NCI-H1105 treated with DMSO at 0.1 percent for 48 hours (cell line): ENCODE results near the gene RASGEF1B.
"Not testable (repeated sequence)": the region's sequence is repeated elsewhere in the genome, so short reads cannot be mapped to it uniquely, and the experiment has no call there.

Experiments used
- DNase-seq: peaks from one replicate; lab custom pipeline; 2025; lab: John Stamatoyannopoulos, UW

The RASGEF1B gene

DNA sequence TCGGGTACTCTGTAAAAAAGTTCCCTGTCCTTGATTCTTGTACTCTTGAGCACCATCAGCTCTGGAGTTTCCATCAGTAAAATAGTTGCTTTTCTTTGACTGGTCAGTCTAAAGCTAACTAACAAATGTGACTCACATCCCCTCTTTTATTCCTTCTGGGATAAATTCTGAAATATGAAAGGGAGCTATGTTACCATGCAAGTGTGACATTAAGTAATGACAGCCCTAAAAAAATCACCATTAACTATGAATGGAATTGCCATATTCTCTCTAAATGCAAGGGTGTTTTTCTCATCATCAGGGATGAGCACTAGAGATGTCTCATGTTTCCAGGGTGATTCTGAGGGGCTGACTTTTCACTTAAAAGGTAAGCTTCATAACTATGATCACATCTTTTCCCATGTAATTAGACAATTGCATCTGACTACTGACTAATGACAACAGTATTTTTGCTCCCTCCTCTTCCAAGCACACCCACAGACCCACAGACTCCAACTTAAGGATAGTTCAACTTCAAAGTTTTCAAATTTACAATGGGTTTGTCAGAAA lies 26.9 kb upstream of the RASGEF1B start:
- DNase-seq, result no peak

DNA sequence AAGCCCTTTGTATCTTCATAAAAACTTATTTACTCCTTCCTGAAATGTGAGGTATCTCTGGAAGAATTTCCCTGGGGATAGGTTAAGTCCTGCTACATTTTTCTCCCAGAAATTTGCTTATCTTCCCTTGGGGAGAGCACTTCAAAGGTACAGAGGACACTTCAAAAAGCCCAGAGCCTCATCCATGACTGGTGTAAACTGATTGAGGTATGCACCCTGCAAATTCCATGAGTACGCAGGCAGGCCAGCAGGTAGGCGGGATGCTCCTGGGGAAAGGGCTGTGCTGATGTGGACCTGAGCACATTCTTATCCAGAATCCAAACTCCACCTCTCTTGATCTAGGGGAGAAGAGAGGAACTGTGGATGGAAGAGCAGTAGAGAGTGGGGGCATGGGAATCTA lies 26.3 kb upstream of the RASGEF1B start:
- DNase-seq, result no peak

- DNase-seq, result no peak
Observed at GRCh38 chr4:81495345-81495744, 23.6 kb upstream of the RASGEF1B start.

GRCh38 chr4:81494031-81494431 lies 22.3 kb upstream of the RASGEF1B start:
- DNase-seq, result no peak

DNA sequence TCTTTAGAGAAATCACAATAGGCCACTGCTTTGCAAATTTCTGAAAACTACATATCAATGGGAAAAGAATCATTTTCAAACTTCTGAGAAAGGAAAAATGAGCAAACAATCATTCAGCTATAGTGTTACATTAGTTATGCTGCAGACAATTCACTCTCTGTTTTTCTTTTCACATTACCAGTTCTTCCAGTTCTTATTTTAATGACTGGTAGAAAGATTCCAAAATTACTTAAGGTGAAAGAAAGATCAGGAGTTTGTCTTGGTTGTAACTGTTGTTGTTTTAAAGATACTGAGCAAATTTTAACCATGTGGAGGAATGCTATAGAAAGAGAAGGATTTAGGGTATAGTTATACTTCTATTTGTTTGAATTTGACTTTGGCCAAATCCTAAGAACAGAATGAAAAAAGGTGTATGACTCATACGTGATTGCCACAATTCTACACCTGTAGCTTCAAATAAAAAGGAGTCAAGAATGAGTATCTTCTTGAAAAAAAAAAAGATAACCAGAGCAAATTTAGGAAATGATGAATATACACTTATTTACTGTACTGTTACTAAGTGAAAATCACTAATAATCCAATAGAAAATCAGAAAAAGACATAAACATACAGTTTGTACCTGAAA lies 21.0 kb upstream of the RASGEF1B start:
- DNase-seq, result no peak

- DNase-seq, result no peak
Observed at GRCh38 chr4:81491943-81492342, 20.2 kb upstream of the RASGEF1B start.

DNA sequence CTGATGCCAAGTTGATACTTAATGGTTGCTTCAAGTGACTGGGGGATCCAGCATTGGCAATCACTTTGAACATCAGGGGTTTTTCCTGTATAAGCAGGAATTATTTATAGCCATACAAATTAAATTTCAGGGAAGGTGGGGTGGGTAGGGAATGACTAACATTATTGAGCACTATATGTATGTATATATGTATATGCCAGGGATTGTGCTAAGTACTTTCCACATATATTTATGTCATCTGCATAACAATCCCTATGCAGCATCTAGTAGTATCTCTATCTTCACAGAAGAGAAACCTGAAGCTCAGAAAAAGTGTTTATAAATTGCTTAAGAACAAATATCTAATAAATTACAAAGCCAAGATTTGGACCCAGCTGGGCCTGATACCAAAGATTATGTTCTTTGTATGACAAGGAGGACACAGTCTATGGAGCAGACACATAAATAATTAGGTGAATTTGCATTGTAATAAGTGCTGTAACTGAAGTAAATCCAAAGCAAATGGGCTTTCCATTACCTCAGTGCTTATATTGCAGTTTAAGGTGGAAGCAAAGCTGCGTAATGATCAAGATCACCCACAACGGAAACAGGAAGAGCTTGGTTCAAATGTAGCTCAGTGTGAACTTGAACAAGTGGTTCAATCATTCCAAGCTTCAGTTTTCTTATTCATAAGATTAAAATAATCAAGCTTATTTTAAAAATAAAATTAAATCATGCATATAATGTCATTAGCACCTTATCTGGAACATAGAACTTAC lies 18.9 kb upstream of the RASGEF1B start:
- no peak for DNase-seq

GRCh38 chr4:81486502-81486901 lies 14.8 kb upstream of the RASGEF1B start:
- DNase-seq, result no peak

DNA sequence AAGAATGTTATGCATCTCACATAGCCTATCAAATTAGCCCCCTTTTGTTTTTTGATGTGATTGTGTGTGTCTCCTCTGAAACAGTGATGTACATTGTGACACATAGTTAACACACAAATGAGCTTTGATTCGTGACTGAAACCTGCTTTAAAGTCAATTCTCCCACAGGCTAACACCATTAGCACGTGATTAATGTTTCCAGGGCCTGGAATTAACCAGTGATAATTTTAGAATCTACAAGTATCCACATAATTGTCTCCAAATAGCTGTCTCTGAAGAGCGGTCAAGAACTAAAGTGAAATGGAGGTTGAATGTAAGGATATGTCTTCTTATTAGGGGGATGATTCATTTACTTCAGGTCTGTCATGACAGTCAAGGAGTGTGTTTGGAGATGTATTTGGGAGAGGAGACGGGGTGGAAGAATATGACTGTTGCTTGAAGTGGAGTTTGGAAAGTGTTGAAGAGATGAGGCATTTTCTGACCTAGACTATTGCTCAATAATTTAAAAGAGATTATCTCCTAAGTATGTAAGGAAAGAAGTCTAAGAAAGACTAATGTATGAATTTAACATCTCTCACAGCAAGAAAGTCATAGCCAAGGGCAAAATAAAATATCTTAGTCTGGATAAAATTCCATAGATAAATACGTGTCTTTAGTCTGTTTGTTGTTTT lies 13.7 kb upstream of the RASGEF1B start:
- no peak for DNase-seq

DNA sequence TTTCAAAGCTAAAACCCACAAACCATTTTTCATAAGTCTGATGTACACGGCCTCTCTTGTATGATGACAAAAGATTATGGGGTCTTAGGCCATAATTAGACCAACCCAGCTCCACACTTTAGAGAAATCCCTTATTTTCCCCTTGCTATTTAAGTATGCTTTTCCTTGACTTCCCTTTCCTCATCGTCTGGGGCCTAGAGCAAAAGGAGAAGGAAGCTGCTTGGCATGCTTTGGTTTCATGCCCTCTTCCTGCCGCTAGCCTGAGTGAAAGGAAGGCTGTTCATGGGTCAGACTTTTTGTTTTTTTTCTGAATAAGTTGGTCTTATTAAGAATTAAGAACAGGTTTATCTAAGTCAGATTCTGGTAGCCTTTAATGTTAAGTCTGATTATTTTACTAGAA lies 10.6 kb upstream of the RASGEF1B start:
- no peak for DNase-seq

DNA sequence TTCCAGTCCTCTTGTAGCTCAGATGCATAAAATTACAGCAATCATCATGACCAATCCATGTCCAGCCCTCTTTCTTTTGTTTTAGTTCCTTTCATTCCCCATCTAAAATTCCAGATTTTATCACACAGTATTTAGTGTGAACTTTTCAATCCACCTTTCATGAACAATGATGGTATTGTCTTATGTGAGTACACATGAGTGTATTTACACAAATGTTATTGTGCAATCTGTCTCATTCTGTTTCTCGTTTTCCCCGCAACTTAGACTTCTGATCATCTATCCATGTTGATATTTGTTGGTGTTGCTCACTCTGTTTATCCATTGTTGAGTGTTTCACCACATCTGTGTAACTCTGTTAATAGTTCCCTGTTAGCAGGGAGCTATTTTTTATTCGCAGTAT lies 9.4 kb upstream of the RASGEF1B start:
- no peak for DNase-seq

- DNase-seq, result not testable (repeated sequence)
Observed at GRCh38 chr4:81479573-81479972, 7.9 kb upstream of the RASGEF1B start.

GRCh38 chr4:81473331-81474265 lies 1.9 kb upstream of the RASGEF1B start:
- DNase-seq, result peak; percentile 16

GRCh38 chr4:81472281-81473182 lies 825 bp upstream of the RASGEF1B start:
- DNase-seq, result peak; percentile 74

DNA sequence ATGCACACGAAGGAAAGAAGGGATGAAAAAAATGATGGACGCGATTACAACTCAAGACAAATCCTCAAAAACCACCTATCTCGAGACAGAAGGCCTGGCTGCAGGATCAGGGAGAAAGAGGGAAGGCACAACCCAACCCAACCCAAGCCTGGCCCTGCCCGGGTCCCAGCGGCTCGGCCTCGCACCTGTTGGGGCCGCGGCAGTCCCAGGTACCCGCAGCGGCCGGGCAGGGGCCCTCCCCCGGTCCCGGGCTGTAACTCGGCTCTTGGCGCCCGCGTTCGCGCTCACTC lies 464 bp downstream of the RASGEF1B start:
- DNase-seq, result peak; percentile 37

DNA sequence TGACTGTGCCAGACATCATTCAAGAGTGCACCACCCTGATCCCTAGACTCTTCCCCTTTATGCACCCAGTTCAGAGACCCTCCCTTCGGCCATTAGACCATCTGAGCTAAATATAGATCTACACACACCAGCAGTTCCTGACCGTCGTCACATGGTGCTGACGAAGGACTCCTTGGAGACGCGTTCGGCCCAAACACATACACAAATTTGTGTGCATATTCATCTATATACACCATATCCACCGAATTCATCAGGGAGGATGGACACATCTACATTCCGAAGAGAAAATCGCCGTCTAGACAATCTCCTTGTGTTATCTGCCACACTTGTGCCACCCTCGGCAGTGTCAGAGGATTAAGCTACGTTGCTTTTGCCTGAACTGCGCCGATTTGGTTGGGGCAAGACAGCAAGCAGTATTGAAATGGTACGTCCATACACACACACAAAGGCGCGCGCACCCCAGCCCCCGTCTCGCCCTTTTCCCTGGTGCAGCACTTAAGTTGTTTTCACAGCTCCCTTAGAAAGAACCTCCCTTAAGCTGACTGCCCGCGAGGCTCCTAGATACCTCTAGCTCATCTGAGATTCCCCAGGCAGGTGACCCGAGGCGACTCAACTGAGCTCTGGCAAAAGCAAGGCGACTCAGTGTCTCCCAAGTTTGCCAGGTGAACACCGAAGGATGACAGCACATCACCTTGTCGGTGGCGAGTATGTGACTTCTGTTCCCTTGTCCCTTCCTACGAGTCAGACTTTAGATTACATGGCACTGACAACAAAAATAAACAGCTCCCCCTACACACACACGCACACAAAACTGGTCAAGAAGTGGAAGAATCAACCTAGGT lies 1.0 kb downstream of the RASGEF1B start:
- peak; percentile 34 for DNase-seq

DNA sequence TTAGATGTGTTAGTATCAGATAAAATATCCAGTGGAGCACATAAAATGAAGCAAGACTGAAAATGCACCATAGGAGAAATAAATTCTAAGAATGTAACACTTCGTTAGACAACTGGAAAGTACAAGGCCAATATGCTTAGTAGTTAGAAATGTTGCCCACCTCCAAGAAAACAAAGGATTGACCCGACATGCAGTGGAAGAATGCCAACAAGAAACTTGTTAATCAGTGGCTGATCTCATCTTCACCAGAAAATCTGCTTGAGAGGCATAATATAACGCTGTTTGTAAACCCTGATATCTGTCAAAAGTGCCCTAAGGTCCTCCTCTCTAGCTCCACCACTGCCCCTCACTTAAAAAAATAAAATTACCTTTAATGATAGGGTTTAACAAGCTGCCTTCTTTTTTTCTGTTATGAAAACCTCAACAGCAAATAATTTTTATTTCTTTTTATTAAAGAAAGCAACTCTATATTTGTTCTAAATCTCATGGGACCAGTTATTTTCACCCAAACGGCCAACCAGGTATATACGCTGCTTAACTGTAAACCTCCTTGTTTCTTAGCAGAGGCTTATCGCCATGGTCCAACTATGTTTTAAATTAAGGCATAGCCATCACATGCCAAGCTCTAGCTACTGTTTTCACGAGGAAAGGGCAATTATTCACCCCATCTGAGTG lies 1.8 kb downstream of the RASGEF1B start:
- DNase-seq, result no peak

DNA sequence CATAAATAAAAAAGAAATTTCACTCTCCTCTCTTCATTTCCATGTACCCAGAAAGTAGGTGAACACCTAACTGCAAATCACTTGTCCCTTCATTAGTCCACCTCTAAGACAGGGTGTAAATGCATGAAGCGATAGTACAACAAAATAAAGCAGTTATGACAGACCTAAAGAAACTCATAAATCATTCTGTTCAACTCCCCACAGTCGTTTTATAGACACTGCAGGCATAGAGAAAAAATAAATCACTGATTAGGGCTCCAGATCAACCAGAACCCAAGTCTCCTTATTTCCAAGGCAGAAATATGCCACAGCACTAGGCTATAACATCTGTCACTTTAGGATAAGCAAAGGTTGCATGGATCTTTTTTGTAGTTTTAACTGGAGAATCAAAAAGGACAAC lies 3.0 kb downstream of the RASGEF1B start:
- no peak for DNase-seq

GRCh38 chr4:81467672-81467964 lies 4.1 kb downstream of the RASGEF1B start:
- no peak for DNase-seq
